H9 (cell line): ENCODE results near the gene TRAPPC13. TPM values are rescaled to one million over a fixed set of nuclear protein-coding genes. Genes with fewer than 3 reads are reported as not detected.

ENCODE experiments used
- DNase-seq: peaks from one replicate; pipeline ENCODE4 v3.0.0-alpha.2; 2017
- H2AFZ ChIP-seq: one replicate; pipeline ENCODE4 v1.6.1; 2013; ENCODE audit warnings: mild to moderate bottlenecking, low read length, control low read depth, moderate library complexity
- H2AK5ac ChIP-seq: 2 replicates; pipeline ENCODE4 v1.6.1; 2013; ENCODE audit warnings: low read length, control low read depth, mixed read lengths; ENCODE audit not compliant: insufficient read length
- H2BK120ac ChIP-seq: one replicate; pipeline ENCODE4 v1.6.1; 2013; ENCODE audit warnings: low read depth, mild to moderate bottlenecking, low read length, control low read depth, inconsistent platforms; ENCODE audit not compliant: poor library complexity, severe bottlenecking
- H2BK12ac ChIP-seq: 2 replicates; pipeline ENCODE4 v1.6.1; 2013; ENCODE audit warnings: low read length, control low read depth, mixed read lengths, low read depth; ENCODE audit not compliant: insufficient read length
- H2BK15ac ChIP-seq: 2 replicates; pipeline ENCODE4 v1.6.1; 2013; ENCODE audit warnings: low read depth, low read length, control low read depth
- H2BK20ac ChIP-seq: one replicate; pipeline ENCODE4 v1.6.1; 2013; ENCODE audit warnings: low read depth, mild to moderate bottlenecking, low read length, control low read depth, inconsistent platforms; ENCODE audit not compliant: poor library complexity, severe bottlenecking
- H2BK5ac ChIP-seq: 2 replicates; pipeline ENCODE4 v1.6.1; 2013; ENCODE audit warnings: low read length, control low read depth, mixed read lengths; ENCODE audit not compliant: insufficient read length
- H3K14ac ChIP-seq: 2 replicates; pipeline ENCODE4 v1.6.1; 2013; ENCODE audit warnings: low read length, control low read depth; ENCODE audit not compliant: insufficient read depth
- H3K18ac ChIP-seq: 2 replicates; pipeline ENCODE4 v1.6.1; 2013; ENCODE audit warnings: low read depth, mild to moderate bottlenecking, mixed read lengths, low read length, control low read depth; ENCODE audit not compliant: insufficient read length
- H3K23ac ChIP-seq: 2 replicates; pipeline ENCODE4 v1.6.1; 2013; ENCODE audit warnings: low read length, control low read depth, mixed read lengths, low read depth; ENCODE audit not compliant: insufficient read length
- H3K23me2 ChIP-seq: 2 replicates; pipeline ENCODE4 v1.6.1; 2013; ENCODE audit warnings: low read depth, mild to moderate bottlenecking, mixed read lengths, low read length, control low read depth; ENCODE audit not compliant: insufficient read length, poor library complexity, severe bottlenecking
- H3K27ac ChIP-seq: 2 replicates; pipeline ENCODE4 v1.5.1; 2013; ENCODE audit warnings: low read length, control low read depth, mixed read lengths, low read depth; ENCODE audit not compliant: insufficient read length
- H3K27me3 ChIP-seq: 2 replicates; pipeline ENCODE4 v1.6.1; 2013; ENCODE audit warnings: low read length, control low read depth, inconsistent platforms; ENCODE audit not compliant: insufficient read depth
- H3K4ac ChIP-seq: 2 replicates; pipeline ENCODE4 v1.6.1; 2013; ENCODE audit warnings: low read depth, mild to moderate bottlenecking, control low read depth, inconsistent platforms, low read length, moderate library complexity
- H3K4me1 ChIP-seq: 2 replicates; pipeline ENCODE4 v1.6.1; 2013; ENCODE audit warnings: low read length, control low read depth, inconsistent platforms; ENCODE audit not compliant: insufficient read depth
- H3K4me2 ChIP-seq: 2 replicates; pipeline ENCODE4 v1.6.1; 2013; ENCODE audit warnings: low read length, control low read depth, mixed read lengths; ENCODE audit not compliant: insufficient read length, insufficient read depth
- H3K56ac ChIP-seq: 2 replicates; pipeline ENCODE4 v1.6.1; 2013; ENCODE audit warnings: low read depth, mild to moderate bottlenecking, mixed read lengths, low read length, control low read depth; ENCODE audit not compliant: insufficient read length
- H3K79me1 ChIP-seq: 2 replicates; pipeline ENCODE4 v1.6.1; 2013; ENCODE audit warnings: low read depth, mild to moderate bottlenecking, moderate library complexity, low read length, control low read depth, inconsistent platforms; ENCODE audit not compliant: insufficient read depth, poor library complexity, severe bottlenecking
- H3K79me2 ChIP-seq: 2 replicates; pipeline ENCODE4 v1.6.1; 2013; ENCODE audit warnings: low read length, control low read depth, inconsistent platforms; ENCODE audit not compliant: insufficient read depth
- H3K9ac ChIP-seq: 2 replicates; pipeline ENCODE4 v1.6.1; 2013; ENCODE audit warnings: low read length, control low read depth, mixed read lengths; ENCODE audit not compliant: insufficient read length; ENCODE audit errors: extremely low read depth
- H3K9me3 ChIP-seq: one replicate; pipeline ENCODE4 v1.6.1; 2013; ENCODE audit warnings: low read depth, low read length, inconsistent platforms; ENCODE audit not compliant: control insufficient read depth
- H3T11ph ChIP-seq: one replicate; pipeline ENCODE4 v1.6.1; 2013; ENCODE audit warnings: mild to moderate bottlenecking, low read length, control low read depth, inconsistent platforms
- H4K20me1 ChIP-seq: one replicate; pipeline ENCODE4 v1.6.1; 2013; ENCODE audit not compliant: control insufficient read depth, insufficient read length, insufficient read depth
- H4K5ac ChIP-seq: 2 replicates; pipeline ENCODE4 v1.6.1; 2013; ENCODE audit warnings: low read depth, mild to moderate bottlenecking, mixed read lengths, low read length, control low read depth; ENCODE audit not compliant: insufficient read length
- H4K8ac ChIP-seq: replicated peaks from 2 replicates; pipeline ENCODE4 v1.6.1; 2013; ENCODE audit warnings: low read length, control low read depth, mixed read lengths, low read depth; ENCODE audit not compliant: insufficient read length
- H4K91ac ChIP-seq: 2 replicates; pipeline ENCODE4 v1.6.1; 2013; ENCODE audit warnings: low read depth, mild to moderate bottlenecking, moderate library complexity, mixed read lengths, low read length, control low read depth; ENCODE audit not compliant: insufficient read length
- H3K27ac Mint-ChIP-seq, 3 experiments: 2 replicates in 2 of 3; 3 replicates in 1 of 3; pipeline ENCODE4 v1.8.0; 2020 to 2021; ENCODE audit warnings: mixed read lengths in 3 of 3, mild to moderate bottlenecking in 1 of 3, moderate library complexity in 1 of 3
- H3K27me3 Mint-ChIP-seq: 2 replicates; pipeline ENCODE4 v1.8.0; 2021; ENCODE audit warnings: low read depth, mild to moderate bottlenecking, moderate library complexity, mixed read lengths
- H3K36me3 Mint-ChIP-seq, 3 experiments: 2 replicates in 2 of 3; 3 replicates in 1 of 3; pipeline ENCODE4 v1.8.0; 2020 to 2021; ENCODE audit warnings: low read depth in 3 of 3, mixed read lengths in 3 of 3; ENCODE audit not compliant: insufficient read depth in 1 of 3
- H3K4me1 Mint-ChIP-seq, 2 experiments: 2 replicates each; pipeline ENCODE4 v1.8.0; 2020; ENCODE audit warnings: mixed read lengths in 2 of 2
- H3K4me3 Mint-ChIP-seq, 2 experiments: 2 replicates in 1 of 2; 3 replicates in 1 of 2; pipeline ENCODE4 v1.8.0; 2020 to 2021; ENCODE audit warnings: mild to moderate bottlenecking in 2 of 2, mixed read lengths in 2 of 2, moderate library complexity in 1 of 2
- H3K9me3 Mint-ChIP-seq, 2 experiments: 2 replicates in 1 of 2; 3 replicates in 1 of 2; pipeline ENCODE4 v1.8.0; 2020; ENCODE audit warnings: mild to moderate bottlenecking in 2 of 2, mixed read lengths in 2 of 2, moderate library complexity in 1 of 2
- CTCF ChIP-seq: fragments of 200-600 bp; sonication (generic); conservative IDR thresholded peaks from 3 replicates; pipeline ENCODE4 v1.8.0; 2021; ENCODE audit warnings: antibody characterized with exemption, mild to moderate bottlenecking
- WGBS: extraction: QIAGEN DNeasy Blood & Tissue Kit; methylation state at CpG from one replicate; pipeline ENCODE4 v1.1.7; 2013; ENCODE audit warnings: missing lambda C conversion rate, low lambda C conversion rate, mixed read lengths; ENCODE audit not compliant: insufficient read length; ENCODE audit errors: extremely low coverage; 5-methylcytosine and 5-hydroxymethylcytosine counted together
- total RNA-seq: library from RNA; stranded (reverse); gene quantifications from 2 replicates; pipeline ENCODE4 v1.2.1, GENCODE V29; 2021

The TRAPPC13 gene
- total RNA-seq, 1 experiment from 2014 or later, result 16.7 TPM

GRCh38 chr5:65646938-65647337 lies 22.1 kb downstream of the TRAPPC13 start:
- H2AFZ ChIP-seq, result no peak overlapping the region
- H2AK5ac ChIP-seq, result no peak overlapping the region
- WGBS, result no CpG with 5 or more reads among the region's 2 CpGs
- no peak overlapping the region for H3T11ph ChIP-seq
- Mint-ChIP-seq H3K27me3 (no peaks in the 10 kb centered on the region), H3K4me1 (peaks cover 12 to 19% of the 10 kb centered on the region in 2 experiments), H3K36me3 (peaks cover 0 to 5% (median 0%) of the 10 kb centered on the region in 3 experiments; a peak in 2 of 7 replicates), H3K9me3 (no peaks in the 10 kb centered on the region), H3K27ac (peak overlapping the region in 1 of 3 experiments; percentile 53; a peak in 2 of 7 replicates), H3K4me3 (no peak overlapping the region)
- H3K56ac ChIP-seq, result no peak overlapping the region
- H3K4ac ChIP-seq, result no peak overlapping the region
- H3K23ac ChIP-seq, result no peak overlapping the region
- no peak for DNase-seq
- no peaks in the 10 kb centered on the region for H3K9me3 ChIP-seq
- H3K9ac ChIP-seq, result no peak overlapping the region
- no peak overlapping the region for H2BK20ac ChIP-seq
- no peaks in the 10 kb centered on the region for H3K79me2 ChIP-seq
- H3K18ac ChIP-seq, result no peak overlapping the region
- no peak overlapping the region for H2BK5ac ChIP-seq
- H3K27me3 ChIP-seq, result no peaks in the 10 kb centered on the region
- no peak overlapping the region for H3K27ac ChIP-seq
- no peak overlapping the region for H3K14ac ChIP-seq
- H3K23me2 ChIP-seq, result no peaks in the 10 kb centered on the region
- no peak overlapping the region for H2BK120ac ChIP-seq
- no peaks in the 10 kb centered on the region for H3K4me1 ChIP-seq
- H4K8ac ChIP-seq, result no peak overlapping the region
- H3K79me1 ChIP-seq, result no peaks in the 10 kb centered on the region
- H2BK15ac ChIP-seq, result no peak overlapping the region
- H3K4me2 ChIP-seq, result no peak overlapping the region
- H4K91ac ChIP-seq, result no peak overlapping the region
- no peak overlapping the region for H4K5ac ChIP-seq
- no peaks in the 10 kb centered on the region for H4K20me1 ChIP-seq
- no peak overlapping the region for H2BK12ac ChIP-seq
- TF ChIP-seq CTCF, result no peak
